Lung microvascular endothelial cell (primary cell): ENCODE data around the gene TIMM17B. TPM values are rescaled to one million over a fixed set of nuclear protein-coding genes. Genes with fewer than 3 reads are reported as not detected.

Experiments
- DNase-seq, 2 donors: peaks; one replicate each; pipeline versions ENCODE4 v3.0.0 to v3.0.0-alpha.2; 2010; ENCODE audit warnings: low read depth in 2 of 2
- total RNA-seq: library from RNA; depleted of rRNA; stranded (reverse); fragments of >200 nt; gene quantifications from 2 replicates; pipeline ENCODE4 v1.2.1, GENCODE V29; 2014

Gene TIMM17B
- total RNA-seq, 1 donor from 2014 or later: 21.2 TPM

DNA sequence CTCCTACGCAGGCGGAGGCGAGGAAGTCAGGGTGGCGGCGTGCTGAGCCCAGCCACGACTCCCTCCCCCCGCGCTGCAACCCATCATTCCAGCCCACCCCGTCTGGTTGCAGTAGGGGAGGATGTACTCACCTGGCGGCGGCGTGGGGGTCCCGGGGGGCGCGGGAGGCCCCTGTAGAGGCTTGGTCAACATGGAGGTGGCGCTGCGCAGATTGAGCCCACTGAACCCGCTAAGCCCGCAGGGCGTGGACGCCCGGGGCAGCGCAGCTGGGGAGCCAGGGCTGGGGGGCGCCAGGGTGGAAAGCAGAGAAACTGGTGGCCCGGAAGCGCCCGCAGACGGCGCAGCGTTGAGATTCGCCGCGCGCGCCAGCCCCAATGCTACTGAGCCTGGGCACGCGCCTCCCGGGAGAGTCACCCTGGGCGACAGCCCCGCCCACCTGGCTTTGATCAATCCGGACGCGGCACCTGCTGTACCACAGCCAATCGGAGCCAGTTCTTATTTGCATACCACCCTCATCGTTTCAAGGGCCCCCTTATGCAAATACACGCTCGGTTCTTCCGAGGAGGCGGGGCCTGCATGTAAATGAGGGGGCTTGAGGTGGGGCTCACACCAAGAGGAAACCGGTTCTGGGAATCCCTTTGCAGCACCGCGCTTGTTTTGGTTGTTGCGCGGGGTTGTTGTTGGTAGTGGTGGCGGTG lies 21.2 kb upstream of the TIMM17B start, which contains the start of gene PIM2:
Gene PIM2 (minus strand): TSS at position 382 of the 698 bp plus-strand sequence. CDS start 190 bp downstream, at position 192.
- peak; percentile 82 to 92 for DNase-seq

DNA sequence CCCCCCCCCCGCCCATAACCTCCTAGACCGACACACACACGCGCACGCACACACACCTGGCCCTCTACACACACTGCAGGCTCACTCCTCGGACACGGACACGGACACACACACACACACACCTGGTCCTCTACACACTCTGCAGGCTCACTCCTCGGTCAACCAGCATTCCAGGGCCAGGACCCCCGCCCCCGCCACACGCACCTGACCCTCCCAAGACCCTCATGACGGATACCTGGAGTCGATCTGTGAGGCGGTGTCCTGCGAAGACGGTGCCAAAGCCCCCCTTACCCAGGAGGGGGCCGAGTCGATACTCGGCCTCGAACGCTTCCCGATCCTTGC lies 20.7 kb upstream of the TIMM17B start:
- DNase-seq: no peak

DNA sequence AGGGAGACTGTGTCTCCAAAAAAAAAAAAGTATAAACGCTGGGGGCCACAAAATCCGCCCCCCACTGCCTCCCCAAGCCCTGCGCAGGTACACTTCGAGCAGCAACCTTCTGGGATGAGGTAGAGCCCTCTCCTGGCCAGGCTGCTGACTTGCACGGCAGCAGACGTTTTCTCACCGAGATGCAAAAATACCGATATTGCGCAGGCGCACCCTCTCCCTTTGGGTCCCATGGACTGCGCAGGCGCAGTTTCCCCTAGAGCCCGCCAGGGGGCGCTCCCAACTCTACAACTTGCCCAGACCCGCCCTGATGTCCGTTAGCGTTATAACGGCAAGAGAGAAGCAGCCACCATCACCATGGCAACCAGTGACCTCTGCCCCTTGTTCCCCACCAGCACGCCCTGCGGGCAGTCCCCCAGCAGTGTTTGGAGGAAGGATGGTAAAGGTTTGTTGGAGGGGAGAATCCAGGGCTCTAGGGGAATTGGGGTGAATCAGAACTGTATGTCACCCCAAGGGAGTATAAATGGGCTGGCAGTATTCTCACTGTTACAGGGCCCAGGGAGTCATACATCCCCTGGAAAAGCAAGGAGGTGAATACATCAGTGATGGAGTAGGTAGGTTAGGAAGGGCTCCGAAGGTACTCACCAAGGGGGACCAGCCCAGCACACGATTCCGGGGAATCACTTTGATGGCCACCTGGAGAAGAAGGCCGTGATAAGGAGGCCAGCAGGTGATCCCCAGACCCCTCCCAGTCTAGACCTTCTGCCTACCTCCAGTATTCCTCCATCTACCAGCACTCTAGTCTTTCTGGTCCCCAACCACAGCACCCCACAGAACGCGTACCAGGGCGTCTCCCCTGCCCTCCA lies 19.8 kb upstream of the TIMM17B start:
- DNase-seq: peak; percentile 88 to 92

DNA sequence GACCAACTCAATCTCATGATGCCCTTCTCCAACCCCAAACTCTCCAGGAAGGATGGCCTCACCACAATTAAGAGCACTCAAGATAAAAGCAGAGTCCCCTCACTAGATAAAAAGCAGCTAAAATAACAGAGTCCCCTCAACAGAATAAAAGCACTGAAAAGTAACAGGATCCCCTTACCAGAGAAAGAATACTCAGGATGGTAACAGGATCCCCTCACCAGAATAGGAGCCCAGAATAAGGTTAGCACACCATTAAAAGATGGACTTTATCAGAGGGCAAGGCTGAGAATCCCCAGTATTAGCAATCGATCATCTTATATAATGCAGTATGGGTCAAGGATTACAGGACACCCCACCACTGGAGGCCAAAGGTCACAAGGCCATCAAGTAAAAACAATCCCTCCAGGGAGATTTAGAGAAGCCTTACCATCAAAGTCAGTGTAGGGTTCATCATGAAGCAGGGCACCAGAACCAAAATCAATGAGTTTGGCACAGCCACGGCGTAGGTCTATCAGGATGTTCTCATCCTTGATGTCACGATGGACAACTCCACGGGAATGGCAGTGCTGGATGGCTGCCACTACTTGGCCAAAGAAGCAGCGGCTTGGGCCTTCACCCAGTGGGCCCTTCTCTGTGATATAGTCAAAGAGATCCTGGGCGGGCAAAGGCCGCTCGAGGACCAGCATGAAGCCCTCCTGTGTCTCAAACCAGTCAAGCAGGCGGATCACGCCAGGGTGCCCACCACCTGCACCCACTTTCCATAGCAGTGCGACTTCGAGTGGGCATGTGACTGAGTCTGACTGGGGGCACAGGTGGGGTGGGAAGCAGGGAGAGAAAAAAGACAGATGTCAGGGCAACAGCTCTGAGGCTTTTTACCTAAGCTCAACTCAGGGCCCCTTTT lies 17.3 kb upstream of the TIMM17B start:
- no peak for DNase-seq

DNA sequence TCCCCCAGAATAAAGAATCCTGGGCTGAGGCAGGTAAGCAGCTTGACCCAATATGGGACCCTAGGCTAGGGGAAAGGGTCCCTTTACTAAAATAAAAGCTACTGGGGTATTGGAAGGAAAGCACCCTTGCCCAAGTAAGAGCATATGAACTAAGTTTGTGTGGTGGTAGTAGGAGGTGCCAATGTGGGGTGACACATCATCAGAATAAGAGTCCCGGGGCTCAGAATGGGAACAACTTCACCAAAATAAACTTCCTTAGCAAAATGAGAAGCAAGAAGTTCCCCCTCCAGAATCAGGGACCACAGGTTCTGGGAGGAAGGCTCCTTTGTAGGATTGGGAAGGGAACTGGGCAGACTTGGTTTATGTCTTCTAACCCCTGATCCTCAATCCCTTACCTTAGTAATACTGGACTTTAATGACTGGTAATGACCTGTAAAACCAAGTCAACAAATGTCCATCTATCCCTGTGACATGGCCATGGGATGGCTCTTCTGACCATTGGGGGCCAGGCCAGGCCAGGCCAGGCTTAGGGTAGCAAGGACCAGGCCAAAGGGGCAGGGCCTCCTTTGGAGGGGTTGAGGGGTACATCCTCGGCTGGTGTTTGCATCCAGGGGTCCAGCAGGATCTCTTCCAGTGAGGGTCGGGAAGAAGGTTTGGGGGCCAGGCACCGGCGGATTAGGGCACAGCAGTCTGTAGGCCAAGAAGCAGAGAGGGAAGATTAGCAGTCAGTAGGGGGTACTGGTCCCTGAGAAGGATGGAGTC lies 16.2 kb upstream of the TIMM17B start:
- DNase-seq: no peak

DNA sequence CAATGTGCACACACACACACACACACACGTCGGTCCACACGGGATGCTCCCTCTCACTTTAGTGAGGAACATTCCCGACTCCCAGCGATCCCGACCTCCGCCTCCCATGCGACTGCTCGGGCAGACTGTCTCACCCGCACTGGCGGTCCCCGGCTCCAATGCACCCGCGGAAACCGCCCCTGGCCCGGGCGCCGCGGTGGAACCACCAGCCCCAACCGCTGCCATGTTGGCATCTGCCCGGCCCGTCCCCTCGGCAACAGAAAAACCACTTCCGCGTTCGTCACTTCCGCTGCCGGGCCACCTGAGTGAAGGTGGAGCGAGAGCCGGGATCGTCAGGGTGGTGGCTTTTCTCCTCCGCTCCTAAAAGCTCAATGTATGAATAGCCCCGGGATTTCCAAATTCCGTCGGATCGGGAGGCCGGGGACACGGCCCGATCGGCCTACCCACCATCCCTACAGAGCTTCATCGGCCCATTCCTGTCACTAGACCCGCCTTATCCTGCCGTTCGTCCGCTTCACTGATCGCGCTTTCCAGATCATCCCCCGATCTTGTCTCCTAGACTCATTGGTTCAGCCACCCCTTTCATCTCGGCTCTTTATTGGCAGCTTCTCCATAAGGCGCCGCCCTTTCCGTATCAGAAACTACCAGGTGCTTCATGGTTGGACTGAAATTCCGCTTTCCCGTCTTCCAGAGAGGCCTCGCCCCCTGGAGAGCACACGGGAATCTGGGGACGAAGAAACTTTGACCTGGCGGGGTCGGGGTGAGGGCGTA lies 14.0 kb upstream of the TIMM17B start, which contains the start of gene SLC35A2:
Gene SLC35A2 (minus strand): TSS at position 235 of the 771 bp plus-strand sequence. CDS start 10 bp downstream, at position 225.
- peak; percentile 72 to 89 for DNase-seq

DNA sequence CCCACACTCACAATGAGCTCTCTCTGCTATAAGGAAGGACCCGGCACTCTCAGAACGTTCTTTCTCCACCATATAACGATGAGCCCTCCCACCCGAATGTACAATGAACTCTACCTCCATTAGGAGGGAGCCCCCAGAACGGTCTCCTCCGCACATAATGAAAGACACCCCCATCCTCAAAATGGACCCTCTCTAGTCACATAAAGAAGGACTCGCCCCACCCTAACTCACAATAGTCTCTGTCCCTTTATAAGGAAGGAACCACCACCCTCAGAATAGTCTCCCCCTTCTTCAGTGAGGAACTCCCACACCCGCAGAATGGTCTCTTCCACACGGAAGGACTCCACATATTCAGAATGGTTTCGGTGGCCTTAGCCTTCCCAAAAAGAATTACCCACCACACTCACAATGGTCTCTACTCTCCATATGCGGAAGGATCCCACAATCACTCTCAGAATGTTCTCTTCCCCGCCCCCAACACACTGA lies 13.4 kb upstream of the TIMM17B start:
- DNase-seq: peak; percentile 41 to 57

DNA sequence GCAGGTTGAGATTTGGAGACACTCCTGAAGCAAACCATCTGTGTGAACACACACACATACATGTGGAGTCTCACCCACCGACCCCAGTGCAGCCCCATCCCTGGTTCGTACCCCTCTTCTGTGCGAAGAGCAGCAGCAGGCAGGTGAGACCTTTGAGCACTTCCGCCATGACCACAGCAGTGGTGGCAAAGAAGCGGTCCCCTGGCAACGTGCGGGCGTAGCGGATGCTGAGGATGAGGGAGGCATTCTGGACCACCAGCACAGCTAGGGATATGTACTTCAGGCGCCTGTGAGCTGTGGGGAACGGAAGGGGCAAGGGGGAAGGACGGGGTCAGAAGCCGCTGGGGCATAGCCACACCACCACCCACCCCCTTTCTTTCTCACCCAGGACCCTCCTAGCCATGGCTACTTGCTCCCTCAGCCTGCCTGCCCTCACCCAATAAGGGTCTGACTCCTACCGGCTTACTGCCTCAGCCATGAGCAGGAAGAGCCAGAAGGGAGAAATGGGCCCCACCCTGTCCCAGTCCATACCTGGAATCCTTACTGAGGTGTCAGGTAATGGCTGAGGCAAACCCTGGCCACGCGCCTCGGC lies 12.2 kb upstream of the TIMM17B start:
- DNase-seq: no peak

DNA sequence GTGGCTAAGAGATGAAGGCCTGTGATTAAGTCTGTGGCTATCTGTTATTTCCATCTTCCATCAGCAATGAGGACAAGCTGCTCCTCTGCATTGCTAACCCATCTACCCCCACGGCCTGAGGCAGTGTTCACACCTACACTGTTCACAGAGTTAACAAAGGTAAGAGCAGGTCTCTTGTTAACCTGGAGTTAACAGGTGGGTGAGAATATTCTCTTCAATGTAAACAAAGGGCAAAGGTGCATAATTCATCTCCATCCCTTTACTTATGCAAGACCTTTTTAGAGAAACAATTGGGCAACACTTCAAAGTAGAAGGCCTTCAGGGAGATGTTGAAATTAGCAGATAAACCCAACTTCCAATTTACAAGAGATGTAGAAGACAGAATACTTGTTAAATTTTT lies 11.0 kb upstream of the TIMM17B start:
- no peak for DNase-seq

DNA sequence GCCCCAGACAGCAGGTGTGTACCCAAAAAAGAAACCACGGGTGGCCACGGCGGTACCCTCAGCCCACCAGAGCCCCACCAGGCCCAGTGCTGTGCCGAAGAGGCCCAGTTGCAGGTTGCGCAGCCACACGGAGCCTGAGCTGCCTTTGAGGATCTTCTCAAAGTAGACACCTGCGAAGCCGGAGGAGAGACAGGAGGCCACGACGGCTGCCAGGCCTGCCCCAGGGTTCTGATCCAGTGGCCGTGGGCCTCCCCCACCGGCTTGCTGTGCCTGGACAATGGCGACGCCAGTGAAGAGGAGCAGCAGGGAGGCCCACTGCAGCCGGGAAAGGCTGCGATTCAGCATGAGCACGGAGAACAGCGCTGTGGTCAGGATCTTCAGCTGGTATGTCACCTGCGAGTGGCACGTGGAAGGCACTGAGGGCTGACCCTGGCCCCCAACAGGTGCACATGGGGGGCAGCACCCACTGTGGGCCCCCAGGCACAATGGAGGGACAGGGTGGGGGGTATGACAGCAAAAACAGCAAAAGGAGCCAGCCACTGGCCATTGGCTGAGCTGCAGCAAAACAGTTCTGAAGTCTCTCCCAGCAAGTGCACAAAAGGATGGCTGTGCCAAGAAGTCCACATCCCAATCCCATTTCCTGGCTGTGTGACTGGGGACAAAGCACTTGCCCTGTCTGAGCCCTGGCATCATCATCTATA lies 7.7 kb upstream of the TIMM17B start:
- DNase-seq: no peak

DNA sequence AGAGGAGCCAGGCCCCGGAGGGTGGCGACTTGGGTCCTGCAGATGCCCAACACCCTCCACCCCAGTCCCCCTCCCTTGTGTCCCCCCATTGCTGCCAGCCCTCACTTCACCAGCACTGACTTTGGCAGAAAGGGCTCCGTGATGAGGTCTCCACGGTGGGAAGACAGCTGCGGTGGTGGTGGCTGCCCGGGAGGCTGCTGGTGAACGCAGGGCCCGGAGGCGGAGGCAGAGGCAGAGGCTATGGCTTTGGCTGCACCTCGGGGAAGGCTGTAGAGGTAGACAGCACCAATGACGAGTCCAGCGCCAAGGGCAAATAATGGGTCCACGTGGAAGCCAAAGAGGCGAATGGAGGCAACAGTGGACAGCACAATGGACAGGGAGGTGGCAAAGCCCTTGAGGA lies 7.1 kb upstream of the TIMM17B start:
- no peak for DNase-seq

DNA sequence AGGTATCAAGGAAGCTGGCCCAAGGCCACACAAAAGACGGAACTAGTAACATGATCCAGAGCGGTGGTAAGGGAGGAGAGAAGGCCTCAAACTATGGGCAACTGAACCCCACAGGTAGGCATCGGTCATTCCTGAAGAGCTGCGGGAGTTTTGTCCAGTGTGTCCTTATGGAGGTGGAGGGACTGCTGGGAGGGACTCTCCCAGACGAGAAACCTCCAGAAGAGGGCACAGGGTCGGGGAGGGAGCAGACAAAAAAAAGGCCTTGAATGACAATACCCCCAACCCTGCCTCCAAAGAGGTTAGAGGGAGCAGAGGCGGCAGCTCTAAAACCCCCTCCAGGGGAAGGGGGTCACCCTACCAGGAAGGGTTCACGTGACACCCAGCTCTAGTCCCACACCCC lies 6.6 kb upstream of the TIMM17B start:
- no peak for DNase-seq

DNA sequence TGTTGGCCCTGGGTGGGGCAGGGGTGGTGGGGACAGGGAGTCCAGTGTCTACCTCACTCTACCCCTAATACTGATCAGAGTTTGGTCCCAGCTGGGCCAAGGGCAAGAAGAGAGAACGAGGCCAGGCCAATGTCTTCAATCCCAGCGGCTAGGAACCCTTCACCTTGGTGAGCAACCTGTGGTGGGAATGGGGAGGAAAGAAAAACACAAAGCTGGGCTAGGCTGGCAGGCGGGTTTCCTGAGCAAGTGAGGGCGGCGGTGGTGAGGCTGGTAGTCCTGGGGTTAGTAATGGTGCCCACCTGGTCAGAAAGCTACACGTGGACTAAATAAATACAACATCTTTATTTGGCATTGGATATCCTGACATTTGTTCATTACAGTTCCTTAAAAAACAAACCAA lies 5.7 kb upstream of the TIMM17B start:
- no peak for DNase-seq

DNA sequence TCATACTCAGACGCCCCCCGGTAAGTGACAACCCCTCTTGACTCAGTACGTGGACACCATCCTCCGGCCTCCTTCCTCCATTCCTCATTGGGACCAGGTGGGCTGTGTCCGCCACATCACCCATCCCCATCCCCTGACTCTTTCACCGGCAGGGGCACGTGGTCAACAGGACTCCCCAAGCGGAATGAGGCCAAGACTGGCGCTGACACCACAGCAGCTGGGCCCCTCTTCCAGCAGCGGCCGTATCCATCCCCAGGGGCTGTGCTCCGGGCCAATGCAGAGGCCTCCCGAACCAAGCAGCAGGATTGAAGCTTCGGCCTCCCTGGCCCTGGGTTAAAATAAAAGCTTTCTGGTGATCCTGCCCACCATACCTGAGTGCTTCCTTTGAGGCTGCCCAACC lies 5.2 kb upstream of the TIMM17B start:
- DNase-seq: no peak

DNA sequence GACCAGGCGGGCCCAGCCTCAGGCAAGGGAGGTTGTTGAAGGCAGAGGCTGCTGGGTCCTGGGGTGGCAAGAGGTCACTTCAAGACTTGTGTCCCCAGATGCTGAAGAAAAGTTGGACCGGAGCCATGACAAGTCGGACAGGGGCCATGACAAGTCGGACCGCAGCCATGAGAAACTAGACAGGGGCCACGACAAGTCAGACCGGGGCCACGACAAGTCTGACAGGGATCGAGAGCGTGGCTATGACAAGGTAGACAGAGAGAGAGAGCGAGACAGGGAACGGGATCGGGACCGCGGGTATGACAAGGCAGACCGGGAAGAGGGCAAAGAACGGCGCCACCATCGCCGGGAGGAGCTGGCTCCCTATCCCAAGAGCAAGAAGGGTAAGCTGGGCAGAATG lies 4.6 kb upstream of the TIMM17B start:
- DNase-seq: no peak

DNA sequence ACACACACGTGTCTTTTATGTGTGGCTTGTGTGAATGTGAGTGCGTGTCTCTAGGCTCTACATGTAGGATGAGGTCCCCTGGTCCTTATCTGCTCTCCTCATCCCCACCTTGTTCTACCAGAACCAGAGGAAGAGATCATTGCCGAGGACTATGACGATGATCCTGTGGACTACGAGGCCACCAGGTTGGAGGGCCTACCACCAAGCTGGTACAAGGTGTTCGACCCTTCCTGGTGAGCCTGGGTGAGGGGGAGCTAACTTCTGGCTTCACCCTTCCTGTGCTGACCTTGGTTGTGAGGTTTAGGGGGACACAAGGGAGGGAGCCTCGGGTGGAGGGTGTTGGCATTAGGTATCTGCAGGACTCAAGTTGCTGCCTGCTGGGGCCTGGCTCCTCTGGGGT lies 3.5 kb upstream of the TIMM17B start:
- no peak for DNase-seq

DNA sequence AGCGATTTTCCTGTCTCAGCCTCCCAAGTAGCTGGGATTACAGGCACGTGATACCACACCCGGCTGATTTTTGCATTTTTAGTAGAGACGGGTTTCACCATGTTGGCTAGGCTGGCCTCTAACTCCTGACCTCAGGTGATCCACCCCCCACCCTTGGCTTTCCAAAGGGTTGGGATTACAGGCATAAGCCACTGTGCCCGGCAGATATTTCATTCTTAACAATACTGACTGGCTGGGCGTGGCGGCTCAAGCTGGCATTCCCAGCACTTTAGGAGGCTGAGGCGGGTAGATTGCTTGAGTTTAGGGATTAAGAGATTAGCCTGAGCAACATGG lies 1.5 kb upstream of the TIMM17B start:
- no peak for DNase-seq

DNA sequence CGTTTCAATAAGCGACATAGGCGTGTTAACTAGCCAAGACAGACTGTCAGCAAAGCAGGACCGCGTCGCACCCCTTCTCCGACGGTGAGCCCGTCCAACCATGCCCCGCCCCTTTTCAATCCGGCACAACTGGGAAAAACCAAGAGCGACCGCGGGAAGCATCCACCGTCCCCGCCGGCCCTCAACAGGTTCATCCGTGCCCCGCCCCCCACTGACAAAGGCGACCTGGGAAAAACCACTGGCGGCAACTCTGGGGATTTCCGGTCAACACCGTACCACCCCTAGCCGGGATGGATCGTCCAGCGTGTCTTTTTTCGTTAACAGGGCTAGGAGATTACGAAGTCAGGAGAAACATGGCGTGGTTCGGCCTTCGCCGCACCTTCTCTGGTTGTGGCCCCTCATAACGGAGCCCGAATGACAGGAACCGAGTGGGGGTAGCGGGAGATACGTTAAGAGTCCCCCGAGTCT lies 377 bp downstream of the TIMM17B start:
- DNase-seq: peak; percentile 84 to 91

DNA sequence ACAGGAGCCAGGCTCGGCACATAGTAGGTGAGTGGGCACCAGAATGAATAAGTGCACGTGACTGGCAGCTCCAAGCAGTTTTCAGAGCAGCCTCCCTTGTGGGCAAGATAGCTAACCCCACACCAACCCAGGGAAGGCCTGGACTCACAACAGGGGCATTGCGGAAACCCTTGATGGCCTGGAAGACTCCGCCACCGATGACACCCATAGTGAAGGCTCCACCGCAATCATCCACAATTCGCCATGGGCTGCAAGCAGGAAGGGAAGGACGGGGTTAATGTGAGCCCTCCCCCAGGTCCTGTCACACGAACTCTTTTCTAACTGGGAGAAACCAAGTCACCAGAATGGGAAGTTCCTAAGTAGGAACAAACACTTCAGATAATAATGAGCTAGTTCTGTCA lies 957 bp downstream of the TIMM17B start:
- peak; percentile 12 to 52 for DNase-seq
